Measurements from ENCODE around the gene ANKRD40CL. TPM values are rescaled to one million over a fixed set of nuclear protein-coding genes. Genes with fewer than 3 reads are reported as not detected.

Gene ANKRD40CL
- total RNA-seq, 2 experiments from 2014 or later = not detected

DNA sequence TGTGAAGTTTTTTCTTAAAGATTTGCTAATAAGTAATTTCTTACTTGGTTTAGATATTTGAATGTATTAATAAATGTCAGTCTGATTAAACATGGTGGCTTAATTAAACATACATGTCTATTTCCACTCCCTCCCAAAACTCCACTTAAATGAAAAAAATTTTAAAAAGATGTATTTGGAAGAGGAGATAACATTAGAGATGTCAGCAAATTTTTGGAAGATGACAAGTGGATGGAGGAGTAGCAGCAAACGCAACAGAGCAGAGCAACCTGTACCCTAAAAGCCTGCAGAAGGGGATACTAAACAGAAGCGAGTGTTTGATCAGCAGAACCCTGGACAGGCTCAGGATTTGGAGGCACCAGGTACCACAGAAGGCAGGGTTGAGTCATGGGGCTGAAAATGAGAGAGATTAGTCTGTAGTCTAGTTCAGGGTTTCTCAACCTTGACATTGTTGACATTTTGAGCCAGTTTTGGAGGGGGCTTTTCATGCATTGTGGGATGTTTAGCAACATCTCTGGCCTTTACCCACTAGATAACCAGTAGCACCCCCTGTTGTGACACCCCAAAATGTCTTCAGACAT, 30.1 kb downstream of the ANKRD40CL start:
- Histone ChIP-seq H3K4me1 (ENCODE audit: insufficient read depth, low read length) (peaks cover 22% of the 10 kb centered on the region), H3K36me3 (ENCODE audit: insufficient read depth, low read length) (peaks cover 53% of the 10 kb centered on the region), H3K27me3 (ENCODE audit: control insufficient read depth in 1 of 2, insufficient read depth in 2 of 2, low read length in 2 of 2) (no peaks in the 10 kb centered on the region), H3K9me3 (ENCODE audit: control insufficient read depth in 1 of 2, insufficient read depth in 1 of 2, low read length in 2 of 2) (no peaks in the 10 kb centered on the region), H3K27ac (ENCODE audit: low read depth in 1 of 2, low read length in 2 of 2) (no peak overlapping the region), H3K4me3 (ENCODE audit: low read length) (no peak overlapping the region)
- Mint-ChIP-seq H3K9me3 (no peaks in the 10 kb centered on the region), H3K27ac (peak overlapping the region; percentile 24), H3K36me3 (ENCODE audit: low read depth) (peaks cover 69% of the 10 kb centered on the region), H3K4me3 (no peak overlapping the region), H3K27me3 (no peaks in the 10 kb centered on the region), H3K4me1 (ENCODE audit: low read depth) (peaks cover 51% of the 10 kb centered on the region)
- CTCF ChIA-PET = no interaction called here
- TF ChIP-seq, protein P1, sequence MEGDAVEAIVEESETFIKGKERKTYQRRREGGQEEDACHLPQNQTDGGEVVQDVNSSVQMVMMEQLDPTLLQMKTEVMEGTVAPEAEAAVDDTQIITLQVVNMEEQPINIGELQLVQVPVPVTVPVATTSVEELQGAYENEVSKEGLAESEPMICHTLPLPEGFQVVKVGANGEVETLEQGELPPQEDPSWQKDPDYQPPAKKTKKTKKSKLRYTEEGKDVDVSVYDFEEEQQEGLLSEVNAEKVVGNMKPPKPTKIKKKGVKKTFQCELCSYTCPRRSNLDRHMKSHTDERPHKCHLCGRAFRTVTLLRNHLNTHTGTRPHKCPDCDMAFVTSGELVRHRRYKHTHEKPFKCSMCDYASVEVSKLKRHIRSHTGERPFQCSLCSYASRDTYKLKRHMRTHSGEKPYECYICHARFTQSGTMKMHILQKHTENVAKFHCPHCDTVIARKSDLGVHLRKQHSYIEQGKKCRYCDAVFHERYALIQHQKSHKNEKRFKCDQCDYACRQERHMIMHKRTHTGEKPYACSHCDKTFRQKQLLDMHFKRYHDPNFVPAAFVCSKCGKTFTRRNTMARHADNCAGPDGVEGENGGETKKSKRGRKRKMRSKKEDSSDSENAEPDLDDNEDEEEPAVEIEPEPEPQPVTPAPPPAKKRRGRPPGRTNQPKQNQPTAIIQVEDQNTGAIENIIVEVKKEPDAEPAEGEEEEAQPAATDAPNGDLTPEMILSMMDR (IDR thresholded peaks at IDR 0.05) = no peak
- POLR2A ChIA-PET = no interaction called here
- DNase-seq (no peak), ATAC-seq (ENCODE audit: poor library complexity) (no peak)
- intact Hi-C loops (cut with DNase I, micrococcal nuclease) = no loop called here

DNA sequence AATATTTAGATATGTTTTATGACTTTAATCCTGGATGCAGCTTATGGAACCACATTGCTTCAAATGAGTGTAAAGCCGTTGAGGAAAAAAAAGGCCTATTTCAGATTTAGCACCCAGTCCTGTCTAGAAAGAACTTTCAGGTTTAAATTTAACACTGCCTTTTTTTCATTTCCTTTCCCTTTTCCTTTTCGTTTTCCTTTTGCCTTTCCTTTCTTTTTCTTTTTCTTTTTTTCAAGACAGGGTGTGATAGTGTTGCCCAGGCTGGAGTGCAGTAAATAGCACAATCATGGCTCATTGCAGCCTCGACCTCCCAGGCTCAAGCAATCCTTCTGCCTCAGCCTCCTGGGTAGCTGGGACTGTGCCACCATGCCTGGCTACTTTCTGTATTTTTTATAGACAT, 32.0 kb downstream of the ANKRD40CL start:
- Mint-ChIP-seq H3K27me3 (no peaks in the 10 kb centered on the region), H3K27ac (peak overlapping the region; percentile 47), H3K4me1 (ENCODE audit: low read depth) (peaks cover 64% of the 10 kb centered on the region), H3K4me3 (no peak overlapping the region), H3K9me3 (no peaks in the 10 kb centered on the region), H3K36me3 (ENCODE audit: low read depth) (peaks cover 51% of the 10 kb centered on the region)
- H3K9me3 ChIP-seq (ENCODE audit: control insufficient read depth in 1 of 2, insufficient read depth in 1 of 2, low read length in 2 of 2) = no peaks in the 10 kb centered on the region
- no peak for DNase-seq
- no peak for ATAC-seq (ENCODE audit: poor library complexity)
- ChIA-PET CTCF (interaction anchor here (1.3 kb wide), 1 partner anchor 11 kb away, joined by 3 read pairs; no protein-coding TSS in a partner anchor), POLR2A (interaction anchor here (1.6 kb wide), 1 partner anchor 16 kb away, joined by 5 read pairs; the partner anchor contains the start of gene LUC7L3)
- H3K27me3 ChIP-seq (ENCODE audit: control insufficient read depth in 1 of 2, insufficient read depth in 2 of 2, low read length in 2 of 2) = no peaks in the 10 kb centered on the region
- no peak overlapping the region for H3K27ac ChIP-seq (ENCODE audit: low read depth in 1 of 2, low read length in 2 of 2)
- H3K36me3 ChIP-seq (ENCODE audit: insufficient read depth, low read length) = peaks cover 36% of the 10 kb centered on the region
- H3K4me3 ChIP-seq (ENCODE audit: low read length) = no peak overlapping the region
- intact Hi-C loops (cut with DNase I, micrococcal nuclease) = no loop called here
- peaks cover 34% of the 10 kb centered on the region for H3K4me1 ChIP-seq (ENCODE audit: insufficient read depth, low read length)
- TF ChIP-seq, protein P1 (IDR thresholded peaks at IDR 0.05) = no peak

GRCh38 chr17:50731575-50732460, 35.5 kb downstream of the ANKRD40CL start:
- Histone ChIP-seq H3K4me1 (ENCODE audit: insufficient read depth, low read length) (peaks cover 58% of the 10 kb centered on the region), H3K9me3 (ENCODE audit: control insufficient read depth in 1 of 2, insufficient read depth in 1 of 2, low read length in 2 of 2) (no peaks in the 10 kb centered on the region), H3K27me3 (ENCODE audit: control insufficient read depth in 1 of 2, insufficient read depth in 2 of 2, low read length in 2 of 2) (no peaks in the 10 kb centered on the region), H3K27ac (ENCODE audit: low read depth in 1 of 2, low read length in 2 of 2) (no peak overlapping the region), H3K36me3 (ENCODE audit: insufficient read depth, low read length) (peaks cover 13% of the 10 kb centered on the region), H3K4me3 (ENCODE audit: low read length) (no peak overlapping the region)
- H3K4me3 Mint-ChIP-seq = no peak overlapping the region
- peaks cover 75% of the 10 kb centered on the region for H3K4me1 Mint-ChIP-seq (ENCODE audit: low read depth)
- peaks cover 32% of the 10 kb centered on the region for H3K36me3 Mint-ChIP-seq (ENCODE audit: low read depth)
- ChIA-PET POLR2A (interaction anchor here (2.1 kb wide), 1 partner anchor 13 kb away, joined by 5 read pairs; the partner anchor contains the start of gene LUC7L3), CTCF (interaction anchor here (1.3 kb wide), 1 partner anchor 21 kb away, joined by 3 read pairs; no protein-coding TSS in a partner anchor)
- H3K9me3 Mint-ChIP-seq = no peaks in the 10 kb centered on the region
- H3K27ac Mint-ChIP-seq = peak overlapping the region; percentile 40
- TF ChIP-seq, protein P1 (IDR thresholded peaks at IDR 0.05) = no peak
- H3K27me3 Mint-ChIP-seq = no peaks in the 10 kb centered on the region
- ATAC-seq (ENCODE audit: poor library complexity) (no peak), DNase-seq (peak in 2 of 14 experiments; percentile 11 to 23)
- intact Hi-C loops (cut with DNase I, micrococcal nuclease) = no loop called here
